ENCODE results near the gene CAMSAP2.
A peak's percentile ranks its signal among the peaks of the same experiment; 100 is the strongest.

The CAMSAP2 gene

GRCh38 chr1:200877839-200878551 is 139.3 kb downstream of the CAMSAP2 start:
- peak; percentile 2 for DNase-seq (ENCODE audit: low spot score)

GRCh38 chr1:200880212-200880611 is 141.5 kb downstream of the CAMSAP2 start:
- DNase-seq (ENCODE audit: low spot score) = peak; percentile 1

DNA sequence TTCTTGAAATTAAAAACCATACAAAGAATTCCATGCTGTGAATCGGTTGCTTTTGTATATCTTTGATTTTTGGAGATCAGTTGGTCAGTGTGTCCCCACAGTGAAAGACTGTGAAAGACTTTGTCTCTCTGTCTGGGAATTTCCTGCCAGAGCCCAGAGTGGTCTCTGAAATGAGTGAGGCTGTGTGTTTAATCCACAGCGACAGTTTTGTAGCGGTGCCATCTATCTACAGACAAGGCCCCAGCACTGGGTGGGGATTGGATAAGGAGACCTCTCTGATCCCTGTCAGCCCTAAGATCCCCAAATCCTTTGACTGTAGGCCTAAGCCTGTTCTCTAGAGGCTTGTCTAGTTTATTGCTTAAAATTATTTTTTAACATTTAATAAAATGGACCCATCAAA is 144.4 kb downstream of the CAMSAP2 start:
- no peak for DNase-seq (ENCODE audit: low spot score)

- peak; percentile 1 for DNase-seq (ENCODE audit: low spot score)
Observed at GRCh38 chr1:200885623-200886402, 147.1 kb downstream of the CAMSAP2 start.

DNA sequence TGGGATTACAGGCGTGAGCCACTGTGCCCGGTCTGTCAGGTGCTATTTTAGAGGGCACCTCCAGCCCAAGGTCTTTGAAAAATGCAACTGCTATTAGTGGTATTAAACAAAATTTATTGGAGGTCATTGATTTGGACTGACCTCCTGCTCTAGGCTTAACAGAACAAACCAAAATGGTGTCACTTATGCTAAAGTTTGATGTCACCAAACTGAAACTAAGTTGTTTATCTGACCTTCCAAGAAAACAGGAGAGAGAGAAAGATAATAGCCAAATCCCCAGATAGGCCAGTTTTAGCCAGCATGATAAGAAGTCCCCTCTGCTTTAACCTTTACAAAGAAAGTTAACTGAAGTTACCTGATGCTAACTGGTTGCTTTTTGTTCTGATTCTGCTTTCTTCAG is 147.9 kb downstream of the CAMSAP2 start:
- no peak for DNase-seq (ENCODE audit: low spot score)

GRCh38 chr1:200887036-200887435 is 148.3 kb downstream of the CAMSAP2 start:
- no peak for DNase-seq (ENCODE audit: low spot score)

DNA sequence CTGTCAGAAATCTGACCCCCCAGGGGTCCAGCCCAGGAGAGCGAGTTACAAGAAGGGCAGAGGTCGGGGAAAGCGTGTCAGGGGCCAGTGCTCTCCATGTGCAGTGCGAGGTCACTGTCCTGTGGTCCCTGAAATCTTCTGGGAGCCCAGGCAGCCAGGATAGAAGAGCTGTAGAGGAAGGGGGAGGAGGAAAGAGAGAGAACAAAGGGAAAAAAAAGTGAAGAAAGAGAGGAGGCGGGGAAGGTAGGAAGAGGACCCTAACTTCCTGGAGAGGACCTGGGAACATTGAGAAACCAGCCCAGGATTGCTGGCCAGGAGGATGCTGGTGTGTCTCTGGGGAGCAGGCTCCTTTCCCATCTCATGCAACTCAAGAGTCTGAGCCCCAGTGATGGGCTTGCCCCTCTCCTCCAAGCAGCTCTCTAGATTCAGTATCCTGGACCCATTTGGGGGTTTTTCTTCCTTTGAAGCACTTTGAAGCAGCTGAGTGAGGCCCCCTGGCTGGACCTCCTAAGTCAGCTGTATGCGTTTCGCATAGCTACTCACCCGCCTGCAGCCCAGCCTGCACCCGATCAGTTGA is 149.2 kb downstream of the CAMSAP2 start:
- no peak for DNase-seq (ENCODE audit: low spot score)

GRCh38 chr1:200888349-200888838 is 149.7 kb downstream of the CAMSAP2 start:
- no peak for DNase-seq (ENCODE audit: low spot score)

GRCh38 chr1:200889571-200889970 is 150.9 kb downstream of the CAMSAP2 start:
- DNase-seq (ENCODE audit: low spot score) = no peak

GRCh38 chr1:200890027-200890426 is 151.3 kb downstream of the CAMSAP2 start:
- DNase-seq (ENCODE audit: low spot score) = no peak

DNA sequence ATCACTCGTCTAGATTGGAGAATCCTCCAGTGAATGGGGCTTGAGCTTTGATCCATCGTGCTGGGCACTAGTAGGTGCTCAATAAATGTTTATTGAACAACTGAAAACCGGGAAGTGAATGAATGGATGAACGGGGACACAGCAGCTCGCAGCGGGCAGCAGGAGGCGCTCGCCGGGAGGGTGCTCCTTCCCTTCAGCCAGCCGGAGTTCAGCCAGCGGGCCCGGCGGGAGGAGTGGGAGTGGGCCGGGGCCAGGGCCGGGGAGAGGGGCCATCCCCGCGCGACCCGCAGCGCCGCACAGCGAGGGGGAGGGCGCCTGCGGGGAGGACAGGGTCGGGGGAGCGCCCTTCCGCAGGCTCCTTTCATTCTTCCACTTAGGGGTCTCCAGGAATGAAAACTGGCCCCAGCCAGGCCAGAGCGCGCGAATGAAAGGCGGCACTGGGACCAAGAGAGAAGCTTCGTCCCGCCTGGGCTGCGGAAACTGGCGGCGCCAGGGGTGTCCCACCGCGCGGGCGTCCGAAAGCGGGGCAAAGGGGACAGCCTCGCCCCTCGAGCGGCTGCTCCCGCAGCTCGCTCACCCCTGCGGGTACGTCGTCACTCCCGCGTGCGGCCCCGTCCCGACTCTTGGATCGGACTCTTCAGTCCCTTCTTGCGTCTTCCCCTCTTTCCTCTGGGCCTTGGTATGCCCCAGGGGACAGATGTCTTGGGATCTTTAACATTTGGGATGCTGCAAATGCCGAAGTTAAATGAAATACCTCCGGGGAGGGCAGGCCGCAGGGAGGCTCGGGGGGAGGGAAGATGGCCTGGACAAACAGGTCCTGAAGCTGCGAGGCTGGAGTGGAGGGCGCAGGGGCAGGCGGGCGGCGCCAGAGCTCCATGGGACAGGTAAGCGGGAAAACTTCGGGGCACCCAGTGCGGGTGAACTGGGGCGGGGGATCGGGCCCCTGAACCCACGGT is 152.4 kb downstream of the CAMSAP2 start:
- DNase-seq (ENCODE audit: low spot score) = peak; percentile 83

DNA sequence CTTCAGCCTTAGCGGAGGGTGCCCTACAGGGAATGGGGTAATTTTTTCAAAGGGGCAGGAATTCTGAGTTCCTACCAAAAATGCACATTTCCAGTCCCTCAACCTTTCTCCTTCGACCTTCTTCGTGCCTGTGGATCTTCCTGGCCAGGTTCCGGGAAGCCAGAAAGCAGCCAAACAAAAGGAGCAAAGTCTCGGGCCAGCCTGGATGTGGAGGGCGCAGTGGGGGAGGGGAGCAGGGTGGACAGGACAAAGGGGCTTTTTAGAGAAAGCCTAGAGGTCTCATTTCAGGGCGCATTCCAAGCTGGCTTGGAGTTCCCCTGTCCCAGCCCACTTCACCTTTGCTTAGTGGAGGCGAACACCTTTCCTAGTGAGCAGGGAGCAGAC is 153.1 kb downstream of the CAMSAP2 start:
- DNase-seq (ENCODE audit: low spot score) = no peak

- no peak for DNase-seq (ENCODE audit: low spot score)
Observed at GRCh38 chr1:200892546-200892945, 153.9 kb downstream of the CAMSAP2 start.

GRCh38 chr1:200892958-200893357 is 154.3 kb downstream of the CAMSAP2 start:
- DNase-seq (ENCODE audit: low spot score) = no peak

DNA sequence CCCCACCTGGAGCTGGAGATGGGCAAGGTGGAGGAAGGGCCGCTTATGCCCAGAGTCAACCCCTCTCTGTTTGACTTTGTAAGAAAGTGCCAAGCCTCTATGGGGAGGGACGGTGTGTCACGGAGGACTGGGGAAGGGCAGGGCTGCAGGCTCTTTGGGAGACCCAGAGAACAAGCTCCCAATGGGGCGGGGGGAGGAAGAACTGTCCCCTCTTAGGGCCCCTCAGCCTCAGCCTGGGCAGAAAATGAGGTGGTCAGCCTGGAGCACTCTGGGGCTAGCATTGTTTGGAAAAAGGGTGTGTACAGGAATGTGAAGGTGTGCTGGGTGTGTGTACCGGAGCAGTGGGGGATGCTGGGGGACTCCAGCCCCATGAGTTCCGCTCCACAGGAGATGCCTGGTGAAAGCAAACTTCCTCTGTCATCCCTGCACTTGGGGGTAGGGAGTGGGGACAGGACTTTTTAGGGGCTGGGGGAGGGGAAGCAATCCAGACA is 154.8 kb downstream of the CAMSAP2 start:
- DNase-seq (ENCODE audit: low spot score) = no peak

- no peak for DNase-seq (ENCODE audit: low spot score)
Observed at GRCh38 chr1:200894712-200895442, 156.2 kb downstream of the CAMSAP2 start, which contains the start of gene INAVA. Gene INAVA, plus strand, starts transcription at chr1:200894900. Its CDS starts 3,501 bp downstream, at chr1:200898401.

GRCh38 chr1:200895443-200895789 is 156.7 kb downstream of the CAMSAP2 start:
- DNase-seq (ENCODE audit: low spot score) = no peak

DNA sequence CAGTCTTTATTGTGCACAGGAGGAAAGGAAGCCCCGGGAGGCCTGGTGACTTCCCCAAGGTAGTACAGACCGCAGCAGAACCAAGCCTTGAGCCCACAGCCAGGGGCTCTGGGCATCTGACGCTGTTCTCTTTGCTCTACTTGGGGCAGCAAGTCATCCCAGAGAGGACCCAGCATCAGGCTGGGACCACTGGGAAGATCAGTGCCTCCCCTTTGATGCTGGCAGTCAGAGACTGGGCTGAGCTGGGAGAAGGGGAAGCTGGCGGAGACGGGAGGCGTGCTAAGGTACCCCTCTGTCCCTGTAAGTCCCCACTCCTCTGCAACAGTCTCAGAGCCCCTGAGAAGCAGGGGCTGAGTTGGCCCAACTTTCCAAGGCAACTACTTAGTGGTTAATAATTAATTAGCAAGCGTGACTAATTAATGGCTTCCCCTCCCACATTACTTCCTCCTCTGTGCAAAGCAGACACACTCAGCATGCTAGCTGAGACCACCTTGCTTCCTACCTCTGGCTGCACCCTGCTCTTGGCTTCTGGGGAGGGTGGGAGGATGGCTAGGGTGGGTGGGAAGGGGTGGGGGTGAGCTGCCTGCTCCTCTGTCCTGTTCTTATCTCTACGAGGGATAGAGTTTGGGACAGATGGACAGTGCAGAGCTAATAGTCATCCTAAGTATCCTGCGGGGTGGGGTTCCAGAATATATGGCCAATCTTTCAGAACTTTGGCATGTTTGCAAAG is 157.3 kb downstream of the CAMSAP2 start:
- no peak for DNase-seq (ENCODE audit: low spot score)

- DNase-seq (ENCODE audit: low spot score) = no peak
Observed at GRCh38 chr1:200896531-200897196, 158.0 kb downstream of the CAMSAP2 start.

DNA sequence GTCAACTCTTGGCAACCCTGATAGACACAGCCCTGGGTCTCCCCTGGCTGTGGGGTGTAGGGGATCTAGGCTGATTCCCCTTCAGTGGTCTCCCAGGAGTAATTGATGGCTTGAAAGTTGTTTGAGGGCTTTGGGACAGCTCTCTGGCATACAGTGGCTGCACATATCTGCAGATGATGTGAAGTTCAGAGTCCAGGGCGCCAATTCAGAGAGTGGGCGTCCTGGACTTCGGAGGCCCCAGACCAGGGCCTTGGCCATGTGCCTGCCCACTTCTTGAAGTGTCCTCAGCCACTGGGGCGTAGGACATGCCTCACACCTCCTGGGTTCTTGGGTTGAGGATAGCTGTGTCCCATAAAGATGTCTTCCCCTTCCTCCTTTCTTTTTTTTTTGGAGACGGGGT is 158.6 kb downstream of the CAMSAP2 start:
- no peak for DNase-seq (ENCODE audit: low spot score)
